HepG2 (cell line): Measurements from ENCODE around the gene GATAD2B. TPM values are rescaled to one million over a fixed set of nuclear protein-coding genes. Genes with fewer than 3 reads are reported as not detected.

ENCODE experiments used
- ATAD3A ChIP-seq: sonication (generic); formaldehyde crosslinking; IDR thresholded peaks from 2 replicates; pipeline ENCODE4 v1.4.0; 2020; ENCODE audit warnings: missing genetic modification reagents
- KDM2A ChIP-seq: sonication (generic); formaldehyde crosslinking; IDR thresholded peaks from 2 replicates; pipeline ENCODE4 v1.4.0; 2020; ENCODE audit warnings: low read depth, missing genetic modification reagents, borderline replicate concordance
- MTA1 ChIP-seq: sonication (generic); formaldehyde crosslinking; IDR thresholded peaks from 2 replicates; pipeline ENCODE4 v1.4.0; 2020; ENCODE audit warnings: missing genetic modification reagents, mild to moderate bottlenecking, borderline replicate concordance
- NBN ChIP-seq: fragments of 450-650 bp; conservative IDR thresholded peaks from 2 replicates; pipeline ENCODE4 v1.6.1; 2017
- NCOA1 ChIP-seq: sonication (generic); formaldehyde crosslinking; IDR thresholded peaks from 2 replicates; pipeline ENCODE4 v1.9.0; 2021; ENCODE audit warnings: missing genetic modification reagents
- NR2F6 ChIP-seq, 2 experiments: IDR thresholded peaks; 2 replicates each; pipeline ENCODE4 v1.6.1; 2016; ENCODE audit warnings: antibody characterized with exemption in 1 of 2, mild to moderate bottlenecking in 1 of 2
- POLR2G ChIP-seq: fragments of 200-400 bp; formaldehyde crosslinking; IDR thresholded peaks from 2 replicates; pipeline ENCODE4 v1.6.1; 2018; ENCODE audit warnings: mild to moderate bottlenecking, low read depth, low read length, moderate library complexity
- SAFB2 ChIP-seq: sonication (generic); formaldehyde crosslinking; IDR thresholded peaks from 2 replicates; pipeline ENCODE4 v1.5.1; 2020; ENCODE audit warnings: missing genetic modification reagents, low read depth, mild to moderate bottlenecking, borderline replicate concordance
- SP2 ChIP-seq: sonication (generic); formaldehyde crosslinking; IDR thresholded peaks from 2 replicates; pipeline ENCODE4 v1.5.1; 2020; ENCODE audit warnings: mild to moderate bottlenecking, missing genetic modification reagents
- SRY ChIP-seq: sonication (generic); formaldehyde crosslinking; IDR thresholded peaks from 2 replicates; pipeline ENCODE4 v1.8.0; 2022; ENCODE audit warnings: mild to moderate bottlenecking, missing genetic modification reagents
- SSRP1 ChIP-seq: IDR thresholded peaks from 2 replicates; pipeline ENCODE4 v1.6.1; 2016; ENCODE audit warnings: control low read depth
- STAT5B ChIP-seq: sonication (generic); formaldehyde crosslinking; IDR thresholded peaks from 2 replicates; pipeline ENCODE4 v1.4.0; 2020; ENCODE audit warnings: missing genetic modification reagents
- ZBTB1 ChIP-seq: sonication (generic); formaldehyde crosslinking; IDR thresholded peaks from 2 replicates; pipeline ENCODE4 v1.4.0; 2020; ENCODE audit warnings: missing genetic modification reagents, borderline replicate concordance
- ZFAT ChIP-seq: sonication (generic); formaldehyde crosslinking; conservative IDR thresholded peaks from 2 replicates; pipeline ENCODE4 v1.8.1; 2023; ENCODE audit warnings: missing genetic modification reagents, inconsistent platforms
- ZMYM4 ChIP-seq: sonication (generic); formaldehyde crosslinking; IDR thresholded peaks from 2 replicates; pipeline ENCODE4 v1.8.1; 2023; ENCODE audit warnings: mild to moderate bottlenecking, missing genetic modification reagents
- ZNF274 ChIP-seq: sonication (generic); formaldehyde crosslinking; IDR thresholded peaks from 2 replicates; pipeline ENCODE4 v1.5.1; 2020; ENCODE audit warnings: mild to moderate bottlenecking, missing genetic modification reagents
- ZNF547 ChIP-seq: sonication (generic); formaldehyde crosslinking; IDR thresholded peaks from 2 replicates; pipeline ENCODE4 v1.5.1; 2020; ENCODE audit warnings: mild to moderate bottlenecking, missing genetic modification reagents
- ZNF556 ChIP-seq: sonication (generic); formaldehyde crosslinking; IDR thresholded peaks from 2 replicates; pipeline ENCODE4 v1.4.0; 2020; ENCODE audit warnings: mild to moderate bottlenecking, missing genetic modification reagents, borderline replicate concordance
- ZNF569 ChIP-seq: sonication (generic); formaldehyde crosslinking; IDR thresholded peaks from 2 replicates; pipeline ENCODE4 v1.5.0; 2020; ENCODE audit warnings: mild to moderate bottlenecking, missing genetic modification reagents, moderate library complexity, borderline replicate concordance
- ZNF605 ChIP-seq: sonication (generic); formaldehyde crosslinking; IDR thresholded peaks from 2 replicates; pipeline ENCODE4 v1.8.0; 2022; ENCODE audit warnings: mild to moderate bottlenecking, missing genetic modification reagents
- polyA plus RNA-seq, 8 experiments: library from polyadenylated mRNA; depleted of rRNA in 3 of 8; stranded (reverse) in 7 of 8; unstranded in 1 of 8; fragments of >200 nt; fragmentation: Illumina TruSeq in 4 of 8; extraction: Trizol in 4 of 8; gene quantifications; 2 replicates each; pipeline versions ENCODE4 v1.2.1 to v1.2.3, GENCODE V29; 2011 to 2016; ENCODE audit warnings: low read depth in 4 of 8, missing spikeins in 1 of 8, mixed read lengths in 1 of 8; ENCODE audit not compliant: insufficient read depth in 1 of 8
- total RNA-seq, 5 experiments: library from RNA; depleted of rRNA; stranded (reverse); fragments of >200 nt; fragmentation: Illumina TruSeq; extraction: Trizol; gene quantifications; 2 replicates each; pipeline ENCODE4 v1.2.3, GENCODE V29; 2016; ENCODE audit warnings: low read depth in 1 of 5
- TF ChIP-seq, protein P1 (sequence below): sonication (generic); formaldehyde crosslinking; IDR thresholded peaks from 2 replicates; pipeline ENCODE4 v1.8.1; 2023; ENCODE audit warnings: mild to moderate bottlenecking, inconsistent platforms, moderate library complexity, missing genetic modification reagents, borderline replicate concordance
- TF ChIP-seq, protein P2 (sequence below): sonication (generic); formaldehyde crosslinking; IDR thresholded peaks from 2 replicates; pipeline ENCODE4 v1.9.0; 2021; ENCODE audit warnings: missing genetic modification reagents, mild to moderate bottlenecking, borderline replicate concordance
- TF ChIP-seq, protein P3 (sequence below): sonication (generic); formaldehyde crosslinking; IDR thresholded peaks from 2 replicates; pipeline ENCODE4 v1.5.0; 2020; ENCODE audit warnings: missing genetic modification reagents
- TF ChIP-seq, protein P4 (sequence below): sonication (generic); formaldehyde crosslinking; IDR thresholded peaks from 2 replicates; pipeline ENCODE4 v1.5.0; 2020; ENCODE audit warnings: mild to moderate bottlenecking, missing genetic modification reagents

The GATAD2B gene
- total and polyA plus RNA-seq, 2 of the 13 experiments (the other 11 are each of a cell fraction or from before 2014, with no cell fraction given): 3.2 to 5.2 TPM

DNA sequence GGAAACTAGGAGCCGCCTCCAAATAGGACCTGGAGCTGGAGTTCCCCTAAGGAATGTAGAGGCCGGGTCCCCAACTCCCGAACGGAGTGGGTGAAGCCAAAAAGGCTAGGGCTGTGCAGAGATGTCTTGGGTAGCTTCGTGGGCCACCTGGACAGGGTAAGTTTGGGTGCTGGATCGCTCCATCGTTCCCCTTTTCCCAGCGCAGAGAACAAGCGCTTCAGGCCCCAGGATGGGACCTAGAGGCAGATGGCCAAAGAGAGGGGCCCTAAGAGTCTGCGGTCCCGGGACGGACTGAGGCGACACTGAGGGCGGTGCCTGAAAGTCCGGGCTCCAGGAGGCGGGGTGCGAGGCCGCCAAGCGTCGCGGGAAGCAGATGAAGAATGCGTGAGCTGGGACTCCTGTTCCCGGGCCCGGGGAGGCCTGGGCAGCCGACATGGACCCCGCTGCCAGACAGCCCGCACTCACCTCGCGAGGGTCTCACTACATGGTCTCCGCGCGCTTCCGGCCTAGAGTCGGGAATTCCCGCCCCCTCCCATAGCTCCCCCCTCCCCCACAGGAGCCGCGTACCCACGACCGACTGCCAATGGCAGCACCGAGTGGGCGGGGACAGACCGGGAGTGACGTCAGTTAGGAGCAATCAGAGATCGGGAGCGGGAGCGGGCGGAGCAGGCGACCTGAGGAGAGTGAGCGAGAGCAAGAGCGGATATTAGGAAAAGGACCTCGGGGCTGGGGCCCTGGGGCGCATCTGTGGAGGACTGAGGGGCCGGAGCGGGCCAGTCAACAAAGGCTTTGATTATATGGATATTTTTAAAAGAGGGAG, 40.5 kb upstream of the GATAD2B start, which contains the start of gene SLC39A1 (continued):
- TF ChIP-seq, protein P1, sequence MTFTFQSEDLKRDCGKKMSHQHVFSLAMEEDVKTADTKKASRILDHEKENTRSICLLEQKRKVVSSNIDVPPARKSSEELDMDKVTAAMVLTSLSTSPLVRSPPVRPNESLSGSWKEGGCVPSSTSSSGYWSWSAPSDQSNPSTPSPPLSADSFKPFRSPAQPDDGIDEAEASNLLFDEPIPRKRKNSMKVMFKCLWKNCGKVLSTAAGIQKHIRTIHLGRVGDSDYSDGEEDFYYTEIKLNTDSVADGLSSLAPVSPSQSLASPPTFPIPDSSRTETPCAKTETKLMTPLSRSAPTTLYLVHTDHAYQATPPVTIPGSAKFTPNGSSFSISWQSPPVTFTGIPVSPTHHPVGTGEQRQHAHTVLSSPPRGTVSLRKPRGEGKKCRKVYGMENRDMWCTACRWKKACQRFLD (CRISPR knock-in tag): no peak
- TF ChIP-seq SSRP1 (no peak), ZFAT (CRISPR knock-in tag) (0 out of 2 replicates have a peak, but pooled peaks have one; percentile 33), ZNF605 (CRISPR knock-in tag) (0 out of 2 replicates have a peak, but pooled peaks have one; percentile 8), SRY (CRISPR knock-in tag) (0 out of 2 replicates have a peak, but pooled peaks have one; percentile 39), ZNF569 (CRISPR knock-in tag) (no peak), ZNF556 (CRISPR knock-in tag) (0 out of 2 replicates have a peak, but pooled peaks have one; percentile 26), NR2F6 (IDR thresholded peaks at IDR 0.05) (no peak), NR2F6 (CRISPR knock-in tag; IDR thresholded peaks at IDR 0.05) (no peak; the same call in 1 of the 2 replicates), STAT5B (no peak), ZMYM4 (CRISPR knock-in tag) (peak; percentile 42), SP2 (CRISPR knock-in tag) (peak; percentile 96), MTA1 (no peak), ZNF547 (CRISPR knock-in tag) (no peak; the same call in 1 of the 2 replicates), POLR2G (peak; percentile 72), KDM2A (CRISPR knock-in tag) (no peak; the same call in 1 of the 2 replicates), NCOA1 (peak; percentile 83; the same call in 1 of the 2 replicates), ZBTB1 (CRISPR knock-in tag) (no peak), ATAD3A (CRISPR knock-in tag) (no peak), SAFB2 (no peak), ZNF274 (CRISPR knock-in tag) (no peak), NBN (no peak)
- TF ChIP-seq, protein P2, sequence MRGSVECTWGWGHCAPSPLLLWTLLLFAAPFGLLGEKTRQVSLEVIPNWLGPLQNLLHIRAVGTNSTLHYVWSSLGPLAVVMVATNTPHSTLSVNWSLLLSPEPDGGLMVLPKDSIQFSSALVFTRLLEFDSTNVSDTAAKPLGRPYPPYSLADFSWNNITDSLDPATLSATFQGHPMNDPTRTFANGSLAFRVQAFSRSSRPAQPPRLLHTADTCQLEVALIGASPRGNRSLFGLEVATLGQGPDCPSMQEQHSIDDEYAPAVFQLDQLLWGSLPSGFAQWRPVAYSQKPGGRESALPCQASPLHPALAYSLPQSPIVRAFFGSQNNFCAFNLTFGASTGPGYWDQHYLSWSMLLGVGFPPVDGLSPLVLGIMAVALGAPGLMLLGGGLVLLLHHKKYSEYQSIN (CRISPR knock-in tag): no peak
- TF ChIP-seq, protein P3, sequence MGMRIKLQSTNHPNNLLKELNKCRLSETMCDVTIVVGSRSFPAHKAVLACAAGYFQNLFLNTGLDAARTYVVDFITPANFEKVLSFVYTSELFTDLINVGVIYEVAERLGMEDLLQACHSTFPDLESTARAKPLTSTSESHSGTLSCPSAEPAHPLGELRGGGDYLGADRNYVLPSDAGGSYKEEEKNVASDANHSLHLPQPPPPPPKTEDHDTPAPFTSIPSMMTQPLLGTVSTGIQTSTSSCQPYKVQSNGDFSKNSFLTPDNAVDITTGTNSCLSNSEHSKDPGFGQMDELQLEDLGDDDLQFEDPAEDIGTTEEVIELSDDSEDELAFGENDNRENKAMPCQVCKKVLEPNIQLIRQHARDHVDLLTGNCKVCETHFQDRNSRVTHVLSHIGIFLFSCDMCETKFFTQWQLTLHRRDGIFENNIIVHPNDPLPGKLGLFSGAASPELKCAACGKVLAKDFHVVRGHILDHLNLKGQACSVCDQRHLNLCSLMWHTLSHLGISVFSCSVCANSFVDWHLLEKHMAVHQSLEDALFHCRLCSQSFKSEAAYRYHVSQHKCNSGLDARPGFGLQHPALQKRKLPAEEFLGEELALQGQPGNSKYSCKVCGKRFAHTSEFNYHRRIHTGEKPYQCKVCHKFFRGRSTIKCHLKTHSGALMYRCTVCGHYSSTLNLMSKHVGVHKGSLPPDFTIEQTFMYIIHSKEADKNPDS (CRISPR knock-in tag): no peak
- TF ChIP-seq, protein P4, sequence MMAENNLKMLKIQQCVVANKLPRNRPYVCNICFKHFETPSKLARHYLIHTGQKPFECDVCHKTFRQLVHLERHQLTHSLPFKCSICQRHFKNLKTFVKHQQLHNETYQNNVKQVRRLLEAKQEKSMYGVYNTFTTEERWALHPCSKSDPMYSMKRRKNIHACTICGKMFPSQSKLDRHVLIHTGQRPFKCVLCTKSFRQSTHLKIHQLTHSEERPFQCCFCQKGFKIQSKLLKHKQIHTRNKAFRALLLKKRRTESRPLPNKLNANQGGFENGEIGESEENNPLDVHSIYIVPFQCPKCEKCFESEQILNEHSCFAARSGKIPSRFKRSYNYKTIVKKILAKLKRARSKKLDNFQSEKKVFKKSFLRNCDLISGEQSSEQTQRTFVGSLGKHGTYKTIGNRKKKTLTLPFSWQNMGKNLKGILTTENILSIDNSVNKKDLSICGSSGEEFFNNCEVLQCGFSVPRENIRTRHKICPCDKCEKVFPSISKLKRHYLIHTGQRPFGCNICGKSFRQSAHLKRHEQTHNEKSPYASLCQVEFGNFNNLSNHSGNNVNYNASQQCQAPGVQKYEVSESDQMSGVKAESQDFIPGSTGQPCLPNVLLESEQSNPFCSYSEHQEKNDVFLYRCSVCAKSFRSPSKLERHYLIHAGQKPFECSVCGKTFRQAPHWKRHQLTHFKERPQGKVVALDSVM: no peak
